ENCODE results near the gene GMDS. TPM values are rescaled to one million over a fixed set of nuclear protein-coding genes. Genes with fewer than 3 reads are reported as not detected.

The GMDS gene
- polyA plus RNA-seq, 1 donor, result 60.1 TPM

GRCh38 chr6:1590580-1590979 is 654.8 kb downstream of the GMDS start:
- no peak for DNase-seq

GRCh38 chr6:1589208-1589607 is 656.2 kb downstream of the GMDS start:
- DNase-seq, result no peak

- DNase-seq, result no peak
Observed at GRCh38 chr6:1587977-1588376, 657.4 kb downstream of the GMDS start.

- DNase-seq, result no peak
Observed at GRCh38 chr6:1587546-1587945, 657.9 kb downstream of the GMDS start.

GRCh38 chr6:1586861-1587450 is 658.4 kb downstream of the GMDS start:
- no peak for DNase-seq

GRCh38 chr6:1586256-1586655 is 659.1 kb downstream of the GMDS start:
- DNase-seq, result no peak

GRCh38 chr6:1585669-1586049 is 659.7 kb downstream of the GMDS start:
- DNase-seq, result no peak

GRCh38 chr6:1584996-1585668 is 660.3 kb downstream of the GMDS start:
- no peak for DNase-seq

- no peak for DNase-seq
Observed at GRCh38 chr6:1584146-1584545, 661.3 kb downstream of the GMDS start.

GRCh38 chr6:1581120-1581991 is 664.0 kb downstream of the GMDS start:
- no peak for DNase-seq

GRCh38 chr6:1580585-1580984 is 664.8 kb downstream of the GMDS start:
- no peak for DNase-seq

- no peak for DNase-seq
Observed at GRCh38 chr6:1580109-1580508, 665.3 kb downstream of the GMDS start.

GRCh38 chr6:1579096-1579495 is 666.3 kb downstream of the GMDS start:
- DNase-seq, result no peak

- DNase-seq, result no peak
Observed at GRCh38 chr6:1577896-1578745, 667.3 kb downstream of the GMDS start.

GRCh38 chr6:1577146-1577680 is 668.2 kb downstream of the GMDS start:
- no peak for DNase-seq

- DNase-seq, result no peak
Observed at GRCh38 chr6:1576711-1577110, 668.7 kb downstream of the GMDS start.

GRCh38 chr6:1576166-1576565 is 669.2 kb downstream of the GMDS start:
- no peak for DNase-seq

- no peak for DNase-seq
Observed at GRCh38 chr6:1575210-1576041, 670.0 kb downstream of the GMDS start.

- DNase-seq, result no peak
Observed at GRCh38 chr6:1574890-1575209, 670.6 kb downstream of the GMDS start.

GRCh38 chr6:1574083-1574761 is 671.2 kb downstream of the GMDS start:
- no peak for DNase-seq

Measured in left kidney (tissue), 2 donors.